GM10248 (cell line): ENCODE results near the gene LTBP1.

ENCODE experiments used
- CTCF ChIA-PET: fragments of 300-600 bp; sonication (Branson Sonifier 250); formaldehyde crosslinking; extraction: SDS; loops from one replicate; lab custom pipeline; 2021; ENCODE audit warnings: antibody characterized with exemption; lab: Yijun Ruan, JAX
- POLR2A ChIA-PET: fragments of 350-650 bp; sonication (Branson Sonifier 250); formaldehyde crosslinking; extraction: SDS; loops from one replicate; lab custom pipeline; 2020; ENCODE audit warnings: antibody characterized with exemption; lab: Yijun Ruan, JAX
- DNase-seq: peaks from one replicate; pipeline ENCODE4 v3.0.0; 2012; ENCODE audit errors: extremely low spot score
- TF ChIP-seq, protein P1 (sequence below): IDR thresholded peaks from 2 replicates; pipeline ENCODE4 v1.5.1; 2012; ENCODE audit warnings: mild to moderate bottlenecking, low read depth; ENCODE audit errors: extremely low read depth, missing control alignments, control extremely low read depth

The LTBP1 gene

DNA sequence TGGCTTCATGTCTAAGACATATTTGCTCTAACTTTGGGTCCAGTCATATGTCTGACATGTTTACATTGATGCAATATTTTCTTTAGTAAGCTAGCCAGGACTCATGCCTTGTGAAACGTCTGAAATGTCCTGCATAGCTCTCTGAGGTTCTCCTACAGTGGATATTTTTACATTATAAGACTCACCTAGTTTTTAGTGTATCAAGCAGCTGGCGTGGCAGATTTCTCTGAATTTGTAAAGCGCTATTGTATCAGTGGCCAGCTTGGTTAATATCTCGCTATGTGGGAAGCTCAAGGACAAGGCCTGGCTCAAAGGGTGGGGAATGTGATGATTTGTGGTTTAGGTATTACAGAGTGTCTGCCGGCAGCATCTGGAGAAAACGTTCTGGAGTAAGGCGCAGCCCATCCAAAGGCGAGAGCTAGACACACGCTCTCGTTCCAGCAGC is 164.3 kb downstream of the LTBP1 start:
- CTCF ChIA-PET: no interaction called here
- TF ChIP-seq, protein P1, sequence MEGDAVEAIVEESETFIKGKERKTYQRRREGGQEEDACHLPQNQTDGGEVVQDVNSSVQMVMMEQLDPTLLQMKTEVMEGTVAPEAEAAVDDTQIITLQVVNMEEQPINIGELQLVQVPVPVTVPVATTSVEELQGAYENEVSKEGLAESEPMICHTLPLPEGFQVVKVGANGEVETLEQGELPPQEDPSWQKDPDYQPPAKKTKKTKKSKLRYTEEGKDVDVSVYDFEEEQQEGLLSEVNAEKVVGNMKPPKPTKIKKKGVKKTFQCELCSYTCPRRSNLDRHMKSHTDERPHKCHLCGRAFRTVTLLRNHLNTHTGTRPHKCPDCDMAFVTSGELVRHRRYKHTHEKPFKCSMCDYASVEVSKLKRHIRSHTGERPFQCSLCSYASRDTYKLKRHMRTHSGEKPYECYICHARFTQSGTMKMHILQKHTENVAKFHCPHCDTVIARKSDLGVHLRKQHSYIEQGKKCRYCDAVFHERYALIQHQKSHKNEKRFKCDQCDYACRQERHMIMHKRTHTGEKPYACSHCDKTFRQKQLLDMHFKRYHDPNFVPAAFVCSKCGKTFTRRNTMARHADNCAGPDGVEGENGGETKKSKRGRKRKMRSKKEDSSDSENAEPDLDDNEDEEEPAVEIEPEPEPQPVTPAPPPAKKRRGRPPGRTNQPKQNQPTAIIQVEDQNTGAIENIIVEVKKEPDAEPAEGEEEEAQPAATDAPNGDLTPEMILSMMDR: no peak
- POLR2A ChIA-PET: no interaction called here
- no peak for DNase-seq

DNA sequence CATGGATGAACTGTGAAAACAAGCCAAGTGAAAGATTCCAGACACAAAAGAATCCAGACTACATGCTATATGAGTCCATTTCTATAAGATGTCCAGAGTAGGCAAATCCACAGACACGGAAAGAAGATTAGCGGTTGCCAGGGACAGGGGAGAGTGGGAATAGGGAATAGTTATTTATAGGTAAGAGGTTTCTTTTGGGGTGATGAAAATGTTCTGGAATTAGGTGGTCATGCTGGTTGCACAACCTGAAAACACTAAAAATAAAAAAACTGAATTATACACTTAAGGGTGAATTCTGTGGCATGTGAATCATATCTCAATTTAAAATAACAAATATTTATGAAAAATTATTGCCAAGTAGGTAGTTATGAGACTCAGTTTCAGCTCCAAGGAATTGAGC is 168.4 kb downstream of the LTBP1 start:
- no peak for DNase-seq
- TF ChIP-seq, protein P1: no peak

DNA sequence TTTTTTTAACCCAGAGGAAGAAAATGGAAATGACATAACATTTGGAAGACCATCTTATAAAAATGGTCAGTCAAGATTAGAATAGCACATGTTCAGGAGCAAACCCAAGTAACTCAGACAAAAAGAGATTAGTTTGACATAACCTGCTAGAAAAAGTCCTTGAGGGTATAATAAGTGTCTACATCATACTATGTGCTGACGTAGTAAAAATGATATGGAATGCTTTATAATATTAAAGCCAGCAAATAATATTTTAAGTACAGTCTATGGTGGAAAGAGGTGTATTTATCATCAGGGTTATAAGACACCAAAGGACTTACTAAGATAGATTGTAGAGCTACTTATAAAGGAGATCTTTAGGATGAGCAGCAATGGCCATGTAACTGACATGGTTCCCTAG is 169.0 kb downstream of the LTBP1 start:
- CTCF ChIA-PET: no interaction called here
- TF ChIP-seq, protein P1: no peak
- no peak for DNase-seq
- POLR2A ChIA-PET: no interaction called here

More for the DNA sequence above, 168.4 kb downstream of the LTBP1 start:
- ChIA-PET CTCF (no interaction called here), POLR2A (no interaction called here)

DNA sequence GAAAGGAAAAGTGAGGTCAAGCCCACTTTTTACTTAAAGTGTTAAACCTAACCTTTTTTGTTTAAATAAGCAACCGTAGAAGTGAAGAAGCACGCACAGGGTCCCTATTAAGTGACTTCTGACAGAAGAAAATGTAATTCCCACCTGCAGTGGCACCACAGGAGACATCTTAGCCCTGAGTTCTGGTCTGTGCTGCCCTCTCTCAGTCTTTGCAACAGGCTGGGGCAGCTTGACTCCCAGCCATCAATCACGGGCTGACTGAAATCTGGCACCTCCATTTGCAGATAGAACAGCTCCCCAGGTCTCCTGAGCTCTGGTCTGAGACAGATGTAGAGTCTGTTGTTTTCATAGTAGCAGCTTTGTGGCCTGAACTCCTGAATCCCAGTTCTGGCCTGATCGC is 170.0 kb downstream of the LTBP1 start:
- TF ChIP-seq, protein P1: no peak
- CTCF ChIA-PET: interaction anchor here (1.7 kb wide), 1 partner anchor 39 kb away, joined by 3 read pairs; no protein-coding TSS in a partner anchor
- POLR2A ChIA-PET: no interaction called here
- no peak for DNase-seq

- POLR2A ChIA-PET: no interaction called here
- no peak for DNase-seq
- TF ChIP-seq, protein P1: no peak
- CTCF ChIA-PET: interaction anchor here (0.8 kb wide), 1 partner anchor 17 kb away, joined by 3 read pairs; no protein-coding TSS in a partner anchor
Observed at GRCh38 chr2:33118651-33119050, 171.9 kb downstream of the LTBP1 start.

GRCh38 chr2:33121416-33121815 is 174.7 kb downstream of the LTBP1 start:
- DNase-seq: no peak
- TF ChIP-seq, protein P1: no peak
- ChIA-PET POLR2A (no interaction called here), CTCF (no interaction called here)

DNA sequence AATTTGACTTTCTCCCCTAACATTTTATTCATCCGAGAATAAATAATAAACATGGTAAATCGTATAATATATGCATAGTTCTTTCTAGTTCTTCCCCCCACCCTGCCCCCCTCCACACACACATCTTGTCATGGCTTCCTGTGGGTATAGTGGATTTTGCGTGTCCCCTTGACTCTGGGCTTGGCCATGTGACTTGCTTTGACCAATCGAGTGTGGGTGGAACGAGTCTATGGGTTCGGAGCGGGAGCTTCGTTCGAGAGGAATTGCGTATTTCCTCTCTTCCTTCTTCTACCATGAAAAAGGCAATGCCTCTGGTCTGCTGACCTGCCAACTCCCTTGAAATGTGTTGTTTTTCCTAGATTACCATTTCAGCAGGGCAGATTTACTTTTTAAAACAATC is 175.2 kb downstream of the LTBP1 start:
- TF ChIP-seq, protein P1: no peak
- ChIA-PET POLR2A (no interaction called here), CTCF (no interaction called here)
- DNase-seq: no peak
